Keratinocyte (primary cell): ENCODE results near the gene MAPT.

Experiments
- CTCF ChIP-seq, 3 experiments: IDR thresholded peaks in 1 of 3; conservative IDR thresholded peaks in 1 of 3; optimal IDR thresholded peaks in 1 of 3; 2 replicates in 2 of 3; 3 replicates in 1 of 3; pipeline versions ENCODE3 to v1.5.1; 2011; ENCODE audit warnings: low read length in 3 of 3, mild to moderate bottlenecking in 3 of 3, moderate library complexity in 2 of 3, control low read depth in 1 of 3, inconsistent platforms in 1 of 3; ENCODE audit not compliant: insufficient read depth in 2 of 3; ENCODE audit errors: extremely low read depth in 1 of 3
- EZH2 ChIP-seq: IDR thresholded peaks from one replicate; pipeline ENCODE4 v1.6.1; 2012; ENCODE audit warnings: inconsistent platforms, mild to moderate bottlenecking, low read length, moderate library complexity

- TF ChIP-seq CTCF (optimal IDR thresholded peaks at IDR 0.05 in 1 of 3, IDR thresholded peaks at IDR 0.05 in 1 of 3, conservative IDR thresholded peaks at IDR 0.05 in 1 of 3; ENCODE audit: extremely low read depth in 1 of 3, insufficient read depth in 2 of 3, low read length in 3 of 3) (peak; percentile 56 to 91 (median 69)), EZH2 (peak; percentile 53)
Observed at GRCh38 chr17:45948881-45949624, 54.7 kb downstream of the MAPT start.
